PFSK-1 (cell line): ENCODE results near the gene PANK3.

Source experiments
- FOXP2 ChIP-seq: optimal IDR thresholded peaks from 2 replicates; pipeline ENCODE3; 2011; ENCODE audit warnings: borderline replicate concordance, control low read depth, inconsistent platforms; ENCODE audit not compliant: insufficient read depth; ENCODE audit errors: extremely low read length, extremely low read depth
- POLR2AphosphoS5 ChIP-seq: IDR thresholded peaks from 2 replicates; pipeline ENCODE4 v1.6.1; 2012; ENCODE audit warnings: low read depth, mild to moderate bottlenecking, control low read depth, low read length, moderate library complexity
- REST ChIP-seq, 2 experiments: IDR thresholded peaks; 2 replicates each; pipeline versions ENCODE4 v1.6.1 to v1.8.0; 2011 to 2012; ENCODE audit warnings: low read depth in 2 of 2, low read length in 2 of 2, control low read depth in 1 of 2, inconsistent platforms in 1 of 2, mild to moderate bottlenecking in 1 of 2, moderate library complexity in 1 of 2; ENCODE audit not compliant: insufficient read depth in 1 of 2
- SIN3A ChIP-seq: IDR thresholded peaks from 2 replicates; pipeline ENCODE4 v1.6.1; 2012; ENCODE audit warnings: mild to moderate bottlenecking, low read length, moderate library complexity, borderline replicate concordance; ENCODE audit not compliant: insufficient read depth
- TAF1 ChIP-seq: IDR thresholded peaks from 2 replicates; pipeline ENCODE4 v1.6.1; 2012; ENCODE audit warnings: low read length, control low read depth, borderline replicate concordance; ENCODE audit not compliant: insufficient read depth

The PANK3 gene

GRCh38 chr5:168525856-168526255 lies 53.3 kb downstream of the PANK3 start:
- TF ChIP-seq SIN3A: no peak
- no peak for TF ChIP-seq POLR2AphosphoS5

- TF ChIP-seq FOXP2 (no peak), POLR2AphosphoS5 (no peak), TAF1 (no peak), REST (IDR thresholded peaks at IDR 0.05; ENCODE audit: insufficient read depth in 1 of 2, low read depth in 2 of 2, low read length in 2 of 2) (no peak), SIN3A (no peak)
These were observed 65.2 kb downstream of the PANK3 start for GRCh38 chr5:168513861-168514428.

GRCh38 chr5:168502563-168503237 lies 76.5 kb downstream of the PANK3 start:
- TF ChIP-seq FOXP2 (no peak), REST (IDR thresholded peaks at IDR 0.05; ENCODE audit: insufficient read depth in 1 of 2, low read depth in 2 of 2, low read length in 2 of 2) (no peak), POLR2AphosphoS5 (no peak), SIN3A (no peak), TAF1 (no peak)
